HG03460 (cell line): ENCODE results near the gene TMEM203.

Experiments used
- ATAC-seq: cut with Tn5 transposase; IDR thresholded peaks from one replicate; pipeline ENCODE4 v1.9.1; 2021; ENCODE audit not compliant: unreplicated experiment

TMEM203 gene

GRCh38 chr9:137230705-137231371 lies 25.4 kb upstream of the TMEM203 start, which contains the start of gene SLC34A3:
Gene SLC34A3, plus strand, starts transcription at chr9:137230901. Its CDS starts 802 bp downstream, at chr9:137231703.
- no peak for ATAC-seq

GRCh38 chr9:137229903-137230704 lies 24.7 kb upstream of the TMEM203 start:
- no peak for ATAC-seq

- ATAC-seq: no peak
Observed at GRCh38 chr9:137228968-137229896, 23.8 kb upstream of the TMEM203 start.

- no peak for ATAC-seq
Observed at GRCh38 chr9:137228506-137228967, 23.1 kb upstream of the TMEM203 start.

GRCh38 chr9:137227853-137228505 lies 22.5 kb upstream of the TMEM203 start:
- no peak for ATAC-seq

- ATAC-seq: no peak
Observed at GRCh38 chr9:137227054-137227852, 21.8 kb upstream of the TMEM203 start, which contains the start of gene RNF224. Gene RNF224, plus strand, starts transcription at chr9:137227502. Its CDS starts 834 bp downstream, at chr9:137228336.

GRCh38 chr9:137226338-137227053 lies 21.0 kb upstream of the TMEM203 start:
- no peak for ATAC-seq

GRCh38 chr9:137225699-137226331 lies 20.4 kb upstream of the TMEM203 start:
- ATAC-seq: no peak

- no peak for ATAC-seq
Observed at GRCh38 chr9:137224830-137225694, 19.6 kb upstream of the TMEM203 start, which contains the start of gene CYSRT1. Gene CYSRT1, plus strand, starts transcription at chr9:137225174. Its CDS starts 448 bp downstream, at chr9:137225622.

- peak; percentile 65 for ATAC-seq
Observed at GRCh38 chr9:137223078-137223970, 17.9 kb upstream of the TMEM203 start.

GRCh38 chr9:137222190-137223077 lies 17.0 kb upstream of the TMEM203 start, which contains the start of gene RNF208:
Gene RNF208, minus strand, starts transcription at chr9:137222240. Its CDS starts 1,028 bp downstream, at chr9:137221212.
- ATAC-seq: no peak

- ATAC-seq: no peak
Observed at GRCh38 chr9:137221506-137222111, 16.2 kb upstream of the TMEM203 start.

DNA sequence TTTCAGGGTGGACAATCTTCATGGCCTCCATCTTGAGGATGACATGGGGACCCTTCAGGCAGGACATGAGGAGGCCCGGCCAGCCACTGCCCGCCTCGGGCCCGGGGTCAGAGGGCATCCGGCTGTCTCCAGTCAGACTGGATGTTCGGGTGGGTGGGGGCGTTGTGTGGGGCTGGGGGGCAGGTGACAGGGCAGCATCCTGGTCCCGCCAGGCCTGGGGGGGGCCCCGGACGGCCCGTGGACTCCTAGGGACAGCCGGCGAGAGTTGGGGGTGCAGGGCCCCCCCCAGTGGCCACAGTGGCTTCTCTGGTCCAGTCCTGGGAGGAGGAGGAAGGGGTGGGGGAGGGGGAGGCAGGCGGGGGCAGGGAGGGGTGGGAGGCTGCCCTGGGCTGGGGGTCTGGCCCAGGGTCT lies 15.7 kb upstream of the TMEM203 start:
- no peak for ATAC-seq

GRCh38 chr9:137220317-137221094 lies 15.1 kb upstream of the TMEM203 start:
- ATAC-seq: no peak
